ENCODE measurements around the gene SPNS3. TPM values are rescaled to one million over a fixed set of nuclear protein-coding genes. Genes with fewer than 3 reads are reported as not detected.
A peak's percentile ranks its signal among the peaks of the same experiment; 100 is the strongest.

Gene SPNS3
- total and polyA plus RNA-seq, 10 of the 15 experiments (the other 5 are each of a cell fraction or from before 2014, with no cell fraction given) = 0.16 to 2.6 (median 0.97) TPM

DNA sequence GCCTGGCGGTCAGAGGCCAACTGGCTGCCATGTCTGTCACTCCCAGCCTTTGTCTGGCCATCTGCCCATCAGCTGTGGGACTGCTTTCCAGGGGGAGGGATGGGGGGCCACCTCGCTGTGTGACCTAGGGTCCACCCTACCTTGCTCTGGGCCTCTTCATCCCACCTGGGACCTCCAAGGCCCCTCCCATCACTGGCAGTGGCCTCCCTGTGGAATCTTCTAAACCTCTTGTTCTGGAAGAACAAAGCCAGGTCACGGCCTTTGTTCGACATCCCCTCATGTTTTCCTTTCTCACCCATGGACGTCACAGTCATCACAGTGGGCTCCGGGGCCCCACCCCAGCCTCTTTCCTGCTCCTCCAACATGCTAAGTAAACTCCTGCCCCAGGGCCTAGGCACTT, 88.9 kb downstream of the SPNS3 start:
- H3K9ac ChIP-seq (ENCODE audit: control insufficient read depth, insufficient read depth, low read length) = no peak overlapping the region
- ATAC-seq (no peak), DNase-seq (ENCODE audit: low read depth, low spot score) (no peak), FAIRE-seq (no peak)
- H2AFZ ChIP-seq (ENCODE audit: control insufficient read depth, low read depth, low read length) = no peak overlapping the region
- no peaks in the 10 kb centered on the region for H3K36me3 ChIP-seq (ENCODE audit: control insufficient read depth in 2 of 2, insufficient read depth in 2 of 2, low read length in 1 of 2)
- ChIA-PET RAD21 (ENCODE audit: unreplicated experiment) (interaction anchor here (0.8 kb wide), 1 partner anchor 26 kb away, joined by 5 read pairs; no protein-coding TSS in a partner anchor), POLR2A (no interaction called here), CTCF (interaction anchor here (1.4 kb wide), 2 partner anchors 42 to 102 kb away, joined by 4 to 5 read pairs; no protein-coding TSS in a partner anchor), SMC1A (ENCODE audit: uncharacterized antibody, unreplicated experiment) (interaction anchor here (1.3 kb wide), 1 partner anchor 32 kb away, joined by 4 read pairs; no protein-coding TSS in a partner anchor)
- no TSS peak for BruUV-seq (replicated peaks)
- no peak overlapping the region for H3K27ac ChIP-seq (ENCODE audit: control insufficient read depth, insufficient read depth)
- no peaks in the 10 kb centered on the region; the same call in 2 of the 3 replicates for H3K9me3 ChIP-seq (replicated peaks; ENCODE audit: control insufficient read depth, insufficient read depth, low read length)
- no peak overlapping the region for H3K4me3 ChIP-seq
- H3K4me1 ChIP-seq (ENCODE audit: control insufficient read depth, insufficient read depth, low read length) = peaks cover 16% of the 10 kb centered on the region
- no peaks in the 10 kb centered on the region for H3K79me2 ChIP-seq (ENCODE audit: control insufficient read depth, insufficient read depth, low read length)
- TF ChIP-seq GABPA (IDR thresholded peaks at IDR 0.05; ENCODE audit: low read depth) = no peak
- TF ChIP-seq DPF2 (IDR thresholded peaks at IDR 0.05) = no peak
- no peak for TF ChIP-seq EED (IDR thresholded peaks at IDR 0.05; ENCODE audit: low read depth)
- H3K27me3 ChIP-seq (replicated peaks in 1 of 2; ENCODE audit: control insufficient read depth in 2 of 2, insufficient read depth in 2 of 2, low read length in 1 of 2) = no peaks in the 10 kb centered on the region
- intact Hi-C loops (cut with micrococcal nuclease; ENCODE audit: unreplicated experiment) = loop anchor here (10.0 kb wide), 1 partner anchor 98 kb away; no protein-coding TSS in a partner anchor
- 80% methylated on average over 6 of the region's 6 CpGs for WGBS (ENCODE audit: insufficient coverage, insufficient replicate concordance, low lambda C conversion rate, missing lambda C conversion rate)
- H3K4me2 ChIP-seq (ENCODE audit: control insufficient read depth, insufficient read depth) = no peak overlapping the region
- in situ Hi-C loops (cut with MboI) = no loop called here
- H4K20me1 ChIP-seq (ENCODE audit: control insufficient read depth, insufficient read depth) = no peaks in the 10 kb centered on the region

DNA sequence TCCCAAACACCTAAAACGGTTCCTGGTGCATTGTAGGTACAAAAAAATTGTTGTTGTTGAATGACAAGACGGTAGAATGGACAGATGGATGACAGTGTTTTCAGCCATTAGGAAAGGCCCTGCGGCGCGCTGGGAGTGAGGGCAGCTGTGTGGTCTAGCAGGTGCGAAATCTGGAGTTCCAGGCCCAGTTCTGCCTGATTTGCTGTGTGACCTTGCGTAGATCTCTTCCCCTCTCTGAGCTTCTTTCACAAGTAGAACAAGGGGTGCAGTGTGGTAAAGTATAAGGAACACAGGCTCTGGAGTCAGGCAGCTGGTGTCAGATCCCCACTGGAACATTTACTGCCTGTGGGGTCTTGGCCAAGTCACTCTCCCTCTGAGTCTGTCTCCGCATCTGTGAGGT, 90.2 kb downstream of the SPNS3 start:
- WGBS (ENCODE audit: insufficient coverage, insufficient replicate concordance, low lambda C conversion rate, missing lambda C conversion rate) = 71% methylated on average over 8 of the region's 8 CpGs
- FAIRE-seq (no peak), DNase-seq (ENCODE audit: low read depth, low spot score) (no peak), ATAC-seq (no peak)
- ChIA-PET POLR2A (no interaction called here), CTCF (interaction anchor here (0.6 to 1.4 kb wide), 3 partner anchors 41 to 112 kb away, joined by 3 to 5 read pairs (median 4); no protein-coding TSS in a partner anchor), RAD21 (ENCODE audit: unreplicated experiment) (interaction anchor here (1.2 kb wide), 1 partner anchor 103 kb away, joined by 7 read pairs; no protein-coding TSS in a partner anchor), SMC1A (ENCODE audit: uncharacterized antibody, unreplicated experiment) (interaction anchor here (0.7 to 1.3 kb wide), 4 partner anchors 15 to 43 kb away, joined by 3 to 4 read pairs (median 3); no protein-coding TSS in a partner anchor)
- Histone ChIP-seq H4K20me1 (ENCODE audit: control insufficient read depth, insufficient read depth) (no peaks in the 10 kb centered on the region), H3K36me3 (ENCODE audit: control insufficient read depth in 2 of 2, insufficient read depth in 2 of 2, low read length in 1 of 2) (no peaks in the 10 kb centered on the region), H3K9ac (ENCODE audit: control insufficient read depth, insufficient read depth, low read length) (no peak overlapping the region), H2AFZ (ENCODE audit: control insufficient read depth, low read depth, low read length) (no peak overlapping the region), H3K27me3 (replicated peaks in 1 of 2; ENCODE audit: control insufficient read depth in 2 of 2, insufficient read depth in 2 of 2, low read length in 1 of 2) (no peaks in the 10 kb centered on the region), H3K9me3 (replicated peaks; ENCODE audit: control insufficient read depth, insufficient read depth, low read length) (no peaks in the 10 kb centered on the region), H3K27ac (ENCODE audit: control insufficient read depth, insufficient read depth) (no peak overlapping the region), H3K4me2 (ENCODE audit: control insufficient read depth, insufficient read depth) (peak overlapping the region; percentile 1; the same call in 1 of the 2 replicates), H3K4me1 (ENCODE audit: control insufficient read depth, insufficient read depth, low read length) (peaks cover 10% of the 10 kb centered on the region), H3K4me3 (no peak overlapping the region), H3K79me2 (ENCODE audit: control insufficient read depth, insufficient read depth, low read length) (no peaks in the 10 kb centered on the region)
- intact Hi-C loops (cut with micrococcal nuclease; ENCODE audit: unreplicated experiment) (loop anchor here (10.0 kb wide), 1 partner anchor 99 kb away; no protein-coding TSS in a partner anchor), in situ Hi-C loops (cut with MboI) (no loop called here)
- no TSS peak for BruUV-seq (replicated peaks)
- no peak for TF ChIP-seq GATAD2B (conservative IDR thresholded peaks at IDR 0.05; ENCODE audit: low read depth)
- TF ChIP-seq, protein P1, sequence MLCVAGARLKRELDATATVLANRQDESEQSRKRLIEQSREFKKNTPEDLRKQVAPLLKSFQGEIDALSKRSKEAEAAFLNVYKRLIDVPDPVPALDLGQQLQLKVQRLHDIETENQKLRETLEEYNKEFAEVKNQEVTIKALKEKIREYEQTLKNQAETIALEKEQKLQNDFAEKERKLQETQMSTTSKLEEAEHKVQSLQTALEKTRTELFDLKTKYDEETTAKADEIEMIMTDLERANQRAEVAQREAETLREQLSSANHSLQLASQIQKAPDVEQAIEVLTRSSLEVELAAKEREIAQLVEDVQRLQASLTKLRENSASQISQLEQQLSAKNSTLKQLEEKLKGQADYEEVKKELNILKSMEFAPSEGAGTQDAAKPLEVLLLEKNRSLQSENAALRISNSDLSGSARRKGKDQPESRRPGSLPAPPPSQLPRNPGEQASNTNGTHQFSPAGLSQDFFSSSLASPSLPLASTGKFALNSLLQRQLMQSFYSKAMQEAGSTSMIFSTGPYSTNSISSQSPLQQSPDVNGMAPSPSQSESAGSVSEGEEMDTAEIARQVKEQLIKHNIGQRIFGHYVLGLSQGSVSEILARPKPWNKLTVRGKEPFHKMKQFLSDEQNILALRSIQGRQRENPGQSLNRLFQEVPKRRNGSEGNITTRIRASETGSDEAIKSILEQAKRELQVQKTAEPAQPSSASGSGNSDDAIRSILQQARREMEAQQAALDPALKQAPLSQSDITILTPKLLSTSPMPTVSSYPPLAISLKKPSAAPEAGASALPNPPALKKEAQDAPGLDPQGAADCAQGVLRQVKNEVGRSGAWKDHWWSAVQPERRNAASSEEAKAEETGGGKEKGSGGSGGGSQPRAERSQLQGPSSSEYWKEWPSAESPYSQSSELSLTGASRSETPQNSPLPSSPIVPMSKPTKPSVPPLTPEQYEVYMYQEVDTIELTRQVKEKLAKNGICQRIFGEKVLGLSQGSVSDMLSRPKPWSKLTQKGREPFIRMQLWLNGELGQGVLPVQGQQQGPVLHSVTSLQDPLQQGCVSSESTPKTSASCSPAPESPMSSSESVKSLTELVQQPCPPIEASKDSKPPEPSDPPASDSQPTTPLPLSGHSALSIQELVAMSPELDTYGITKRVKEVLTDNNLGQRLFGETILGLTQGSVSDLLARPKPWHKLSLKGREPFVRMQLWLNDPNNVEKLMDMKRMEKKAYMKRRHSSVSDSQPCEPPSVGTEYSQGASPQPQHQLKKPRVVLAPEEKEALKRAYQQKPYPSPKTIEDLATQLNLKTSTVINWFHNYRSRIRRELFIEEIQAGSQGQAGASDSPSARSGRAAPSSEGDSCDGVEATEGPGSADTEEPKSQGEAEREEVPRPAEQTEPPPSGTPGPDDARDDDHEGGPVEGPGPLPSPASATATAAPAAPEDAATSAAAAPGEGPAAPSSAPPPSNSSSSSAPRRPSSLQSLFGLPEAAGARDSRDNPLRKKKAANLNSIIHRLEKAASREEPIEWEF (IDR thresholded peaks at IDR 0.05; ENCODE audit: insufficient replicate concordance, low read depth, low read length) = no peak
- TF ChIP-seq, protein P2, sequence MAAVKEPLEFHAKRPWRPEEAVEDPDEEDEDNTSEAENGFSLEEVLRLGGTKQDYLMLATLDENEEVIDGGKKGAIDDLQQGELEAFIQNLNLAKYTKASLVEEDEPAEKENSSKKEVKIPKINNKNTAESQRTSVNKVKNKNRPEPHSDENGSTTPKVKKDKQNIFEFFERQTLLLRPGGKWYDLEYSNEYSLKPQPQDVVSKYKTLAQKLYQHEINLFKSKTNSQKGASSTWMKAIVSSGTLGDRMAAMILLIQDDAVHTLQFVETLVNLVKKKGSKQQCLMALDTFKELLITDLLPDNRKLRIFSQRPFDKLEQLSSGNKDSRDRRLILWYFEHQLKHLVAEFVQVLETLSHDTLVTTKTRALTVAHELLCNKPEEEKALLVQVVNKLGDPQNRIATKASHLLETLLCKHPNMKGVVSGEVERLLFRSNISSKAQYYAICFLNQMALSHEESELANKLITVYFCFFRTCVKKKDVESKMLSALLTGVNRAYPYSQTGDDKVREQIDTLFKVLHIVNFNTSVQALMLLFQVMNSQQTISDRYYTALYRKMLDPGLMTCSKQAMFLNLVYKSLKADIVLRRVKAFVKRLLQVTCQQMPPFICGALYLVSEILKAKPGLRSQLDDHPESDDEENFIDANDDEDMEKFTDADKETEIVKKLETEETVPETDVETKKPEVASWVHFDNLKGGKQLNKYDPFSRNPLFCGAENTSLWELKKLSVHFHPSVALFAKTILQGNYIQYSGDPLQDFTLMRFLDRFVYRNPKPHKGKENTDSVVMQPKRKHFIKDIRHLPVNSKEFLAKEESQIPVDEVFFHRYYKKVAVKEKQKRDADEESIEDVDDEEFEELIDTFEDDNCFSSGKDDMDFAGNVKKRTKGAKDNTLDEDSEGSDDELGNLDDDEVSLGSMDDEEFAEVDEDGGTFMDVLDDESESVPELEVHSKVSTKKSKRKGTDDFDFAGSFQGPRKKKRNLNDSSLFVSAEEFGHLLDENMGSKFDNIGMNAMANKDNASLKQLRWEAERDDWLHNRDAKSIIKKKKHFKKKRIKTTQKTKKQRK (IDR thresholded peaks at IDR 0.05; ENCODE audit: low read depth, low read length) = no peak
- TF ChIP-seq BMI1 (IDR thresholded peaks at IDR 0.05; ENCODE audit: borderline replicate concordance) = no peak
- TF ChIP-seq ZNF217 (IDR thresholded peaks at IDR 0.05) = no peak
- no peak for TF ChIP-seq RCOR1 (conservative IDR thresholded peaks at IDR 0.05; ENCODE audit: low read depth, low read length)
